ENCODE measurements around the gene ZNF500.

DNA sequence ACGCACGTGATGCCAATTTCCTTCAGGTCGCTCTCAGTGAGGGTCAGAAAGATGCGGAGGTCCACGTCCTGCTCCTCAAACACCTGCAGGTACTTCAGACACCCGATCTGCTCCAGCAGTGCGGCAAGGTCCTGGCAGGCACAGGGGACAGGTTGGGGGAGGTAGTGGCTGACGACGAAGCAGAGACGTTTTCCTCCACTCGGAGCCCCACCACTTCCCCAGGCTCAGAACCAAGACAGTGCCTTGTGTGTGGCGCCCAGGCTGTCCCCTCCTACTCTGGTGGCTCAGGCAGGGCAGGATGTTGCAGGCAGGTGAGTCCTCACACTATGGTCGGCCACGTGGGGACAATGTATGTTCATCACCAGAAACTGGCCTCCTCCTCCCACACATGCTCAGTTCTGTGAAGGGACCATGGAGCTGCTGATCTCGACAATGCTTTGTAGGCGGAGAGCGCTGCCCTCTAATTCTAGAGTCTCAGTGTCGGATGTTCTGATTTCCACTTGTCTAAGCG lies 67.9 kb downstream of the ZNF500 start:
- TF ChIP-seq, protein P1, sequence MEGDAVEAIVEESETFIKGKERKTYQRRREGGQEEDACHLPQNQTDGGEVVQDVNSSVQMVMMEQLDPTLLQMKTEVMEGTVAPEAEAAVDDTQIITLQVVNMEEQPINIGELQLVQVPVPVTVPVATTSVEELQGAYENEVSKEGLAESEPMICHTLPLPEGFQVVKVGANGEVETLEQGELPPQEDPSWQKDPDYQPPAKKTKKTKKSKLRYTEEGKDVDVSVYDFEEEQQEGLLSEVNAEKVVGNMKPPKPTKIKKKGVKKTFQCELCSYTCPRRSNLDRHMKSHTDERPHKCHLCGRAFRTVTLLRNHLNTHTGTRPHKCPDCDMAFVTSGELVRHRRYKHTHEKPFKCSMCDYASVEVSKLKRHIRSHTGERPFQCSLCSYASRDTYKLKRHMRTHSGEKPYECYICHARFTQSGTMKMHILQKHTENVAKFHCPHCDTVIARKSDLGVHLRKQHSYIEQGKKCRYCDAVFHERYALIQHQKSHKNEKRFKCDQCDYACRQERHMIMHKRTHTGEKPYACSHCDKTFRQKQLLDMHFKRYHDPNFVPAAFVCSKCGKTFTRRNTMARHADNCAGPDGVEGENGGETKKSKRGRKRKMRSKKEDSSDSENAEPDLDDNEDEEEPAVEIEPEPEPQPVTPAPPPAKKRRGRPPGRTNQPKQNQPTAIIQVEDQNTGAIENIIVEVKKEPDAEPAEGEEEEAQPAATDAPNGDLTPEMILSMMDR (IDR thresholded peaks at IDR 0.05) = no peak
- TF ChIP-seq, protein P2, sequence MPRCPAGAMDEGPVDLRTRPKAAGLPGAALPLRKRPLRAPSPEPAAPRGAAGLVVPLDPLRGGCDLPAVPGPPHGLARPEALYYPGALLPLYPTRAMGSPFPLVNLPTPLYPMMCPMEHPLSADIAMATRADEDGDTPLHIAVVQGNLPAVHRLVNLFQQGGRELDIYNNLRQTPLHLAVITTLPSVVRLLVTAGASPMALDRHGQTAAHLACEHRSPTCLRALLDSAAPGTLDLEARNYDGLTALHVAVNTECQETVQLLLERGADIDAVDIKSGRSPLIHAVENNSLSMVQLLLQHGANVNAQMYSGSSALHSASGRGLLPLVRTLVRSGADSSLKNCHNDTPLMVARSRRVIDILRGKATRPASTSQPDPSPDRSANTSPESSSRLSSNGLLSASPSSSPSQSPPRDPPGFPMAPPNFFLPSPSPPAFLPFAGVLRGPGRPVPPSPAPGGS (IDR thresholded peaks at IDR 0.05) = no peak
- TF ChIP-seq EHMT2 (IDR thresholded peaks at IDR 0.05; ENCODE audit: low read depth) (no peak), POLR2A (IDR thresholded peaks at IDR 0.05; ENCODE audit: low read length) (no peak), EP300 (IDR thresholded peaks at IDR 0.05) (no peak)
- TF ChIP-seq, protein P3, sequence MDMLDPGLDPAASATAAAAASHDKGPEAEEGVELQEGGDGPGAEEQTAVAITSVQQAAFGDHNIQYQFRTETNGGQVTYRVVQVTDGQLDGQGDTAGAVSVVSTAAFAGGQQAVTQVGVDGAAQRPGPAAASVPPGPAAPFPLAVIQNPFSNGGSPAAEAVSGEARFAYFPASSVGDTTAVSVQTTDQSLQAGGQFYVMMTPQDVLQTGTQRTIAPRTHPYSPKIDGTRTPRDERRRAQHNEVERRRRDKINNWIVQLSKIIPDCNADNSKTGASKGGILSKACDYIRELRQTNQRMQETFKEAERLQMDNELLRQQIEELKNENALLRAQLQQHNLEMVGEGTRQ (IDR thresholded peaks at IDR 0.05) = no peak

Data from A549 (cell line).